RWPE2 (cell line): Measurements from ENCODE around the gene SCRN1.

ENCODE experiments used
- ATAC-seq: fragments of 200-7000 bp; cut with Tn5 transposase; 3 replicates; pipeline ENCODE4 v1.9.1; 2021; ENCODE audit warnings: low read depth
- DNase-seq: peaks from one replicate; pipeline ENCODE4 v3.0.0-alpha.2; 2020; ENCODE audit warnings: low spot score
- H3K27ac ChIP-seq: fragments of 450-650 bp; 2 replicates; pipeline ENCODE4 v1.5.1; 2017; ENCODE audit warnings: mild to moderate bottlenecking; ENCODE audit not compliant: poor library complexity, severe bottlenecking
- H3K27me3 ChIP-seq: fragments of 250-450 bp; sonication (Bioruptor Pico); 2 replicates; pipeline ENCODE4 v1.5.1; 2021; ENCODE audit warnings: mild to moderate bottlenecking, moderate library complexity; ENCODE audit not compliant: insufficient read depth, poor library complexity, severe bottlenecking
- H3K36me3 ChIP-seq: fragments of 250-450 bp; sonication (Bioruptor Pico); 2 replicates; pipeline ENCODE4 v1.5.1; 2020; ENCODE audit warnings: low read depth, mild to moderate bottlenecking, moderate library complexity
- H3K4me1 ChIP-seq: fragments of 250-450 bp; sonication (Bioruptor Pico); 2 replicates; pipeline ENCODE4 v1.5.1; 2021; ENCODE audit warnings: mild to moderate bottlenecking, moderate library complexity; ENCODE audit not compliant: insufficient read depth, poor library complexity, severe bottlenecking
- H3K4me3 ChIP-seq: fragments of 250-450 bp; sonication (Bioruptor Pico); 2 replicates; pipeline ENCODE4 v1.5.1; 2021; ENCODE audit warnings: mild to moderate bottlenecking, moderate library complexity; ENCODE audit not compliant: severe bottlenecking
- H3K9me3 ChIP-seq: fragments of 250-450 bp; sonication (Bioruptor Pico); 2 replicates; pipeline ENCODE4 v1.5.1; 2021; ENCODE audit warnings: mild to moderate bottlenecking, moderate library complexity; ENCODE audit not compliant: severe bottlenecking
- CTCF ChIP-seq: fragments of 450-650 bp; IDR thresholded peaks from one replicate; pipeline ENCODE4 v1.5.1; 2017; ENCODE audit warnings: mild to moderate bottlenecking, moderate library complexity; ENCODE audit not compliant: poor library complexity, severe bottlenecking

The SCRN1 gene

GRCh38 chr7:29951206-29951605, 38.4 kb downstream of the SCRN1 start:
- Histone ChIP-seq H3K9me3 (no peaks in the 10 kb centered on the region), H3K36me3 (peaks cover 71% of the 10 kb centered on the region), H3K4me1 (no peaks in the 10 kb centered on the region), H3K27ac (no peak overlapping the region), H3K27me3 (no peaks in the 10 kb centered on the region), H3K4me3 (no peak overlapping the region)
- DNase-seq: no peak
- TF ChIP-seq CTCF: no peak
- no peak for ATAC-seq

- Histone ChIP-seq H3K27me3 (no peaks in the 10 kb centered on the region), H3K9me3 (no peaks in the 10 kb centered on the region), H3K36me3 (peaks cover 71% of the 10 kb centered on the region), H3K4me1 (no peaks in the 10 kb centered on the region), H3K4me3 (no peak overlapping the region), H3K27ac (no peak overlapping the region)
- DNase-seq (no peak), ATAC-seq (no peak)
- TF ChIP-seq CTCF: no peak
These were observed 39.1 kb downstream of the SCRN1 start for GRCh38 chr7:29950480-29950879.

GRCh38 chr7:29948587-29948986, 41.0 kb downstream of the SCRN1 start:
- DNase-seq (no peak), ATAC-seq (no peak)
- TF ChIP-seq CTCF: no peak
- Histone ChIP-seq H3K36me3 (peaks cover 67% of the 10 kb centered on the region), H3K4me1 (no peaks in the 10 kb centered on the region), H3K27ac (no peak overlapping the region), H3K4me3 (no peak overlapping the region), H3K9me3 (no peaks in the 10 kb centered on the region), H3K27me3 (no peaks in the 10 kb centered on the region)

GRCh38 chr7:29946428-29947186, 43.0 kb downstream of the SCRN1 start:
- ATAC-seq: peak; percentile 31; the same call in 1 of the 3 replicates
- no peak overlapping the region for H3K4me3 ChIP-seq
- no peaks in the 10 kb centered on the region for H3K27me3 ChIP-seq
- no peaks in the 10 kb centered on the region for H3K9me3 ChIP-seq
- peaks cover 71% of the 10 kb centered on the region for H3K36me3 ChIP-seq
- DNase-seq: no peak
- H3K4me1 ChIP-seq: no peaks in the 10 kb centered on the region
- peak; percentile 36 for TF ChIP-seq CTCF
- no peak overlapping the region for H3K27ac ChIP-seq

GRCh38 chr7:29945259-29945809, 44.3 kb downstream of the SCRN1 start:
- DNase-seq (no peak), ATAC-seq (no peak)
- Histone ChIP-seq H3K36me3 (peaks cover 81% of the 10 kb centered on the region), H3K27ac (no peak overlapping the region), H3K27me3 (no peaks in the 10 kb centered on the region), H3K4me1 (no peaks in the 10 kb centered on the region), H3K4me3 (no peak overlapping the region), H3K9me3 (no peaks in the 10 kb centered on the region)
- no peak for TF ChIP-seq CTCF
